NB4 (cell line): ENCODE results near the gene THSD7B.

Source experiments
- DNase-seq: peaks from one replicate; pipeline ENCODE4 v3.0.0; 2010; ENCODE audit warnings: low read depth
- H3K4me3 ChIP-seq: one replicate; pipeline ENCODE4 v1.5.1; 2011; ENCODE audit warnings: mild to moderate bottlenecking, low read depth, low read length, moderate library complexity
- MYC ChIP-seq: IDR thresholded peaks from 2 replicates; pipeline ENCODE4 v1.6.1; 2011; ENCODE audit warnings: low read depth, low read length
- POLR2A ChIP-seq: IDR thresholded peaks from 2 replicates; pipeline ENCODE4 v1.6.1; 2011; ENCODE audit warnings: mild to moderate bottlenecking; ENCODE audit not compliant: insufficient read length; ENCODE audit errors: extremely low read depth
- TF ChIP-seq, protein P1 (sequence below): IDR thresholded peaks from one replicate; pipeline ENCODE4 v1.5.1; 2012; ENCODE audit warnings: low read depth, low read length
- TF ChIP-seq, protein P2 (sequence below): IDR thresholded peaks from 2 replicates; pipeline ENCODE4 v1.6.1; 2011; ENCODE audit warnings: low read depth, low read length

The THSD7B gene

DNA sequence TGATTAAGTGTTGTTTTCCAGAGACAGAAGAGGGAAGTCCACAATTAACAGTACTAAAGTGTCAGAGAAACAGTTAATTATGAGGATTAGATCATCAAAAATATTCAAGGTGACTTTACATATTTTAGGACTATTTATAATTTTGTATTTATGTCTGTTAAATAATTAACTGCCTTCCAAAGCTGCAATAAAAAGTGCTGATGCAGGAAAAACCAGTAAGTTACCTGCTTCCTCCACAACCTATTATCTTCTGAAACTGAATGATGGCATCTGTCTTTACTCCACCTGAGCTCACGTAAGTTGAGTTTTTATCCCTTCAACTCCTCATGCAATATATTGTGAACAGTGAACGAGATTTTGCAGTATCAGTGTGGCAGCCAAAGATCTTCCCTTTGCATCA, 570.7 kb downstream of the THSD7B start:
- TF ChIP-seq, protein P1, sequence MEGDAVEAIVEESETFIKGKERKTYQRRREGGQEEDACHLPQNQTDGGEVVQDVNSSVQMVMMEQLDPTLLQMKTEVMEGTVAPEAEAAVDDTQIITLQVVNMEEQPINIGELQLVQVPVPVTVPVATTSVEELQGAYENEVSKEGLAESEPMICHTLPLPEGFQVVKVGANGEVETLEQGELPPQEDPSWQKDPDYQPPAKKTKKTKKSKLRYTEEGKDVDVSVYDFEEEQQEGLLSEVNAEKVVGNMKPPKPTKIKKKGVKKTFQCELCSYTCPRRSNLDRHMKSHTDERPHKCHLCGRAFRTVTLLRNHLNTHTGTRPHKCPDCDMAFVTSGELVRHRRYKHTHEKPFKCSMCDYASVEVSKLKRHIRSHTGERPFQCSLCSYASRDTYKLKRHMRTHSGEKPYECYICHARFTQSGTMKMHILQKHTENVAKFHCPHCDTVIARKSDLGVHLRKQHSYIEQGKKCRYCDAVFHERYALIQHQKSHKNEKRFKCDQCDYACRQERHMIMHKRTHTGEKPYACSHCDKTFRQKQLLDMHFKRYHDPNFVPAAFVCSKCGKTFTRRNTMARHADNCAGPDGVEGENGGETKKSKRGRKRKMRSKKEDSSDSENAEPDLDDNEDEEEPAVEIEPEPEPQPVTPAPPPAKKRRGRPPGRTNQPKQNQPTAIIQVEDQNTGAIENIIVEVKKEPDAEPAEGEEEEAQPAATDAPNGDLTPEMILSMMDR, result no peak
- TF ChIP-seq MYC (no peak), POLR2A (no peak)
- TF ChIP-seq, protein P2, sequence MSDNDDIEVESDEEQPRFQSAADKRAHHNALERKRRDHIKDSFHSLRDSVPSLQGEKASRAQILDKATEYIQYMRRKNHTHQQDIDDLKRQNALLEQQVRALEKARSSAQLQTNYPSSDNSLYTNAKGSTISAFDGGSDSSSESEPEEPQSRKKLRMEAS, result no peak
- DNase-seq, result no peak
- H3K4me3 ChIP-seq, result no peak overlapping the region

DNA sequence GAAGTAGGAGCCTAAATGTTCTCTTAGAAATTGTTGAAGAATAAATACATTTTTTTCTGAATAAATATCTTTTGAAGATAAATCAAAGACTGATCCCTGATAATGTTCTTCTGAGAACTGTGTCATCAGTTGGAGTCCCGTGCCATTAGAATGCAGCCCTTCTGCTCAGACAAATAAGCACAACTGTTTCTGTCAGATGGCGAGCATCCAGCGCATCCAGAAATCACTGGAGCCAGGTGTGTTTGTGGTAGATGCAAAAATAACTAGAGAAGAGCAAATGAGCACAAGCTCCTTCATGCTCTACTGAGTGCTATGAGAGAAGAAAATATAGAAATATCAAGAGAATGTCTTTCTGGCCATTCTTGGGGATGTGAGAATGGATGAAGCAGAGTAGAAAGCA, 573.7 kb downstream of the THSD7B start:
- H3K4me3 ChIP-seq, result no peak overlapping the region
- no peak for TF ChIP-seq MYC
- TF ChIP-seq, protein P2, result no peak
- TF ChIP-seq, protein P1, result no peak
- no peak for TF ChIP-seq POLR2A
- no peak for DNase-seq

DNA sequence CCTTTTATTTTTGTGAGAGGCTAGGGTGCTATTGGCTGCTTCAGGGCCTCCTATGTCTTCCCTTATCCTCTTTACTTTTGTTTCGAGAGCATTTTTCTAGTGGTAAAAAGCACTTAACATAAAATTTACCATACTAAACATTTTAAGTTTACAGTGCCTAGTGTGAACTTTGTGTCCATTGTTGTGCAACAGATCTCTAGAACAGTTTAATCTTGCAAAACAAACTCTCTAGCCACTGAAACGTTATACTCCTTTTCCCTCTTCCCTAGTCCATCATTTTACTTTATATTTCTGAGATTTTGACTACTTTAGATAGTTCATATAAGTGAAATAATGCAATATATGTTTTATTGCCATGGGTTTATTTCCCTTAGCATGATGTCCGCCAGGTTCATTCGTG, 580.6 kb downstream of the THSD7B start:
- no peak overlapping the region for H3K4me3 ChIP-seq
- TF ChIP-seq MYC, result no peak
- DNase-seq, result no peak

DNA sequence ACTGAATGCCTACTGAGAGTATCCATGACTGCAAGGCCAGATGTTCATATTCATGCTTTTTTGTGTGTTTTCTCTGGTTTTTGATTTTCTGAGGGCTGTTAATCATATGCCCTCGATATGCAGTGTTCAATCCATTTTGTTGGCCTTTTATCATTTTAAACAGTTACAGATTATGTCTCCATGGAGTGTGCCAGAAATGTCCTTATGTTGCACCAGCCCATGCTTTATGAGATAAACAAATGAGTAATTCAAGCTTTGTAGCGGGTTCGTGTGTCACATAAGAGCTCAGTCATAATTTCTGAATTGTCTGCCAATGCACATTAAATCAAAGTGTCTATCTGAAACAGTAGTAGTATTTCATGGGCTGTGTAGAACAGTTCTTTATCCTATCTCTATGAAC, 583.0 kb downstream of the THSD7B start:
- H3K4me3 ChIP-seq, result no peak overlapping the region
- TF ChIP-seq, protein P2, result no peak
- TF ChIP-seq POLR2A (no peak), MYC (no peak)
- TF ChIP-seq, protein P1, result no peak
- DNase-seq, result no peak

DNA sequence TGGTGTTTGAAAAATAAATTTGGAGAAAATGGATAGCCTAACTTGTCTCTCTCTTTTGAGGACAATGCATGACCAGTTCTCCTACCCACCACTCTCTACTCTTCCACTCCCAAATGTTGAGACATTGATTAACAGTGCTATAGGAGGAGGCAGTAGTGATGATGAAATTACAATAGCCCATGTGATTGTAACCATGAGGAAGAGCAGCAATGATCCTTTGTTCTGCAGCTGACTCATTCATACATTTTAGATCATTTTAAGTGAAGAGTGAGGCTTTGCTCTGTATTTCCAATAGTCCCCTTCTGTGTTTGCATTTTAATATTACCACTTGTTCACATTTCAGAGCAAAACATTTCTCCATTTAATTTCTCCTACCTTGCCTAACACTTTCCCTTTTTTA, 592.3 kb downstream of the THSD7B start:
- no peak overlapping the region for H3K4me3 ChIP-seq
- DNase-seq, result no peak
- no peak for TF ChIP-seq MYC
- TF ChIP-seq, protein P2, result no peak
- TF ChIP-seq, protein P1, result no peak

DNA sequence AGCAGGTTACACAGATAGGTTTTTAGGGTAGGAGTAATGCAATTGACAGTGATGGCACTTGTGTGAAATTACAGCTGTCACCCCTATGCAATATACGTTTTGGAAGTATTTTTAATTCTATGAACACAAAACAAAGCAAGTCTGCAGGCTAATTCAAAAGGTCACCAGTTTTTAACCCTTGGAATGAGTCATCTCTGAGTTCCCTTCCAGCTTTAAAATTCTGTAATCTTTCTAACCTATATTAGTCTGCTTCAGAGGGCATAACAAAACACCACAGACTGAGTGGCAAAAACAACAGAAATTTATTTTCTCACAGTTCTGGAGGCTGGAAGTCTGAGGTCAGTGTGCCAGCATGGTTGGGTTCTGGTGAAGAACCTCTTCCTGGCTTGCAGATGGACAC, 602.0 kb downstream of the THSD7B start:
- H3K4me3 ChIP-seq, result no peak overlapping the region
- DNase-seq, result no peak
- TF ChIP-seq, protein P2, result no peak
- TF ChIP-seq, protein P1, result no peak
- TF ChIP-seq MYC, result no peak
- no peak for TF ChIP-seq POLR2A
